22Rv1 (cell line): ENCODE results near the gene SFI1.

Experiments
- ZFX ChIP-seq: fragments of 450-650 bp; IDR thresholded peaks from 2 replicates; pipeline ENCODE4 v1.6.1; 2017; ENCODE audit warnings: antibody characterized with exemption, borderline replicate concordance
- TF ChIP-seq, protein P1 (sequence below): fragments of 450-650 bp; IDR thresholded peaks from 2 replicates; pipeline ENCODE4 v1.5.1; 2017; ENCODE audit warnings: mild to moderate bottlenecking

DNA sequence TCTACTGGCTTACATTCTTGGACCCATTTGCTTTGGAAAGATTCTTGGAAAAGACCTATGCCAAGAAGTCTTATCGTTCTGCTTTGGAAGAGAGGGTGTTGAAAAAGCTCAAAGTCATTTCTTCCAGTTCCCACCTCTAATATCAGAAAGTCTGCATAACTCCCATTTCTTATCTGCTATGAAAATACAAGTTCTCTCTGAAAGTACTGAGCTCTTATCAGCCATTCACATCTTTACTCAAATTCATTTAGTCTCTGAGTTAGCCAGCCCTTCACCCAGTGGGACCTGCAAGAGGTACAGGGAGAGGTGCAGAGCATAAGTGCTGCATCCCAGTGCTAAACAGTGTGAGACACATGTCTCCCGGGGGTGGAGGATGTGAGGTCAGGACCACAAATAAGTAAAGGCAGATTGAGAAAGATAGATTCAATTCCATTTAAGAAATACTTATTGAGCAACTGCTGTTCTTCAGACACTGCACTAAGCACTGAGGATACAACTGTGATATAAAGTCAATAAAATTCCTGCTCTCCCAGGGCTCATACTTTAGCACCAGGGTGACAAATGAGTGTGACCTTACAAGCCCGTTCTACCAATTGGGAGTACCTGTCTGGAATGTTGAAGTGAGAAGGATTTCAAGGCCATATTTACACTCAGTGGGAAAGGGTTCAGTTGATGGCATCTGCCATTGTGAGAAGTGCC is 89.0 kb downstream of the SFI1 start:
- TF ChIP-seq, protein P1, sequence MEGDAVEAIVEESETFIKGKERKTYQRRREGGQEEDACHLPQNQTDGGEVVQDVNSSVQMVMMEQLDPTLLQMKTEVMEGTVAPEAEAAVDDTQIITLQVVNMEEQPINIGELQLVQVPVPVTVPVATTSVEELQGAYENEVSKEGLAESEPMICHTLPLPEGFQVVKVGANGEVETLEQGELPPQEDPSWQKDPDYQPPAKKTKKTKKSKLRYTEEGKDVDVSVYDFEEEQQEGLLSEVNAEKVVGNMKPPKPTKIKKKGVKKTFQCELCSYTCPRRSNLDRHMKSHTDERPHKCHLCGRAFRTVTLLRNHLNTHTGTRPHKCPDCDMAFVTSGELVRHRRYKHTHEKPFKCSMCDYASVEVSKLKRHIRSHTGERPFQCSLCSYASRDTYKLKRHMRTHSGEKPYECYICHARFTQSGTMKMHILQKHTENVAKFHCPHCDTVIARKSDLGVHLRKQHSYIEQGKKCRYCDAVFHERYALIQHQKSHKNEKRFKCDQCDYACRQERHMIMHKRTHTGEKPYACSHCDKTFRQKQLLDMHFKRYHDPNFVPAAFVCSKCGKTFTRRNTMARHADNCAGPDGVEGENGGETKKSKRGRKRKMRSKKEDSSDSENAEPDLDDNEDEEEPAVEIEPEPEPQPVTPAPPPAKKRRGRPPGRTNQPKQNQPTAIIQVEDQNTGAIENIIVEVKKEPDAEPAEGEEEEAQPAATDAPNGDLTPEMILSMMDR: no peak
- TF ChIP-seq ZFX: no peak
